ENCODE results near the gene FOXP1.

GRCh38 chr3:71185733-71186455 lies 397.6 kb downstream of the FOXP1 start:
- TF ChIP-seq EZH2 (IDR thresholded peaks at IDR 0.05; ENCODE audit: low read length, missing control alignments) (no peak), CTCF (conservative IDR thresholded peaks at IDR 0.05 in 1 of 2, IDR thresholded peaks at IDR 0.05 in 1 of 2; ENCODE audit: low read depth in 1 of 2, low read length in 2 of 2) (no peak)

Data from fibroblast of lung (primary cell).